ENCODE measurements around the gene TOR2A.

GRCh38 chr9:127707766-127708165 lies 27.3 kb downstream of the TOR2A start:
- TF ChIP-seq CTCF (IDR thresholded peaks at IDR 0.05): peak in 2 of 5 experiments; percentile 11 to 29
- no peak for TF ChIP-seq POLR2A (IDR thresholded peaks at IDR 0.05)
- TF ChIP-seq POLR2AphosphoS5 (IDR thresholded peaks at IDR 0.05): no peak
- no peak for TF ChIP-seq EP300 (IDR thresholded peaks at IDR 0.05; ENCODE audit: low read depth)
